HG03558 (cell line): ENCODE results near the gene FRYL.
"Not testable (repeated sequence)": the region's sequence is repeated elsewhere in the genome, so short reads cannot be mapped to it uniquely, and the experiment has no call there.

ENCODE experiments used
- ATAC-seq: cut with Tn5 transposase; IDR thresholded peaks from one replicate; pipeline ENCODE4 v1.9.1; 2021; ENCODE audit warnings: moderate number of reproducible peaks; ENCODE audit not compliant: unreplicated experiment; ENCODE audit errors: extremely low read depth

Gene FRYL

GRCh38 chr4:48779998-48780864 is at the start of gene FRYL:
FRYL (minus strand) TSS chr4:48780279; CDS start chr4:48634410, 145,869 bp downstream.
- peak; percentile 76 for ATAC-seq

GRCh38 chr4:48827622-48828021 is 47.5 kb upstream of the FRYL start:
- no peak for ATAC-seq

- ATAC-seq: not testable (repeated sequence)
Observed at GRCh38 chr4:48821431-48821830, 41.4 kb upstream of the FRYL start.

GRCh38 chr4:48816971-48817370 is 36.9 kb upstream of the FRYL start:
- ATAC-seq: no peak

- ATAC-seq: not testable (repeated sequence)
Observed at GRCh38 chr4:48816297-48816696, 36.2 kb upstream of the FRYL start.

- ATAC-seq: no peak
Observed at GRCh38 chr4:48815483-48815882, 35.4 kb upstream of the FRYL start.

- ATAC-seq: peak; percentile 81
Observed at GRCh38 chr4:48813964-48814363, 33.9 kb upstream of the FRYL start.

- ATAC-seq: no peak
Observed at GRCh38 chr4:48812866-48813265, 32.8 kb upstream of the FRYL start.

GRCh38 chr4:48804584-48805301 is 24.7 kb upstream of the FRYL start:
- no peak for ATAC-seq

GRCh38 chr4:48801016-48801715 is 21.1 kb upstream of the FRYL start:
- no peak for ATAC-seq

- not testable (repeated sequence) for ATAC-seq
Observed at GRCh38 chr4:48800155-48800554, 20.1 kb upstream of the FRYL start.

GRCh38 chr4:48799157-48799556 is 19.1 kb upstream of the FRYL start:
- ATAC-seq: no peak

GRCh38 chr4:48798117-48798516 is 18.0 kb upstream of the FRYL start:
- no peak for ATAC-seq

GRCh38 chr4:48796927-48797679 is 17.0 kb upstream of the FRYL start:
- no peak for ATAC-seq

- no peak for ATAC-seq
Observed at GRCh38 chr4:48796191-48796926, 16.3 kb upstream of the FRYL start.

GRCh38 chr4:48795108-48795507 is 15.0 kb upstream of the FRYL start:
- no peak for ATAC-seq

- no peak for ATAC-seq
Observed at GRCh38 chr4:48792348-48793006, 12.4 kb upstream of the FRYL start.

- no peak for ATAC-seq
Observed at GRCh38 chr4:48791313-48791712, 11.2 kb upstream of the FRYL start.

GRCh38 chr4:48790561-48790960 is 10.5 kb upstream of the FRYL start:
- no peak for ATAC-seq
